Prostate gland (tissue), 2 donors: ENCODE measurements around the gene MRPS10.

ENCODE experiments used
- CTCF ChIP-seq, 4 experiments: fragments of 200-600 bp in 2 of 4; fragments of 450-650 bp in 2 of 4; sonication (generic) in 2 of 4; IDR thresholded peaks; 1 replicate in 3 of 4; 2 replicates in 1 of 4; pipeline ENCODE4 v1.5.1; 2016 to 2019; ENCODE audit warnings: antibody characterized with exemption in 4 of 4, mild to moderate bottlenecking in 2 of 4, moderate library complexity in 2 of 4
- POLR2AphosphoS5 ChIP-seq: sonication (generic); formaldehyde crosslinking; IDR thresholded peaks from one replicate; pipeline ENCODE4 v1.6.1; 2017; ENCODE audit warnings: antibody characterized with exemption

- TF ChIP-seq POLR2AphosphoS5 (no peak), CTCF (IDR thresholded peaks at IDR 0.05) (no peak)
Measured at GRCh38 chr6:42159431-42160024, 58.1 kb downstream of the MRPS10 start.
